OCI-LY3 (cell line): ENCODE results near the gene LDB3.

Source experiments
- CTCF ChIP-seq: fragments of 200-600, 300-600 bp; sonication (generic); IDR thresholded peaks from 2 replicates; pipeline ENCODE4 v1.5.1; 2014; ENCODE audit warnings: antibody characterized with exemption, low read length, low read depth
- EZH2phosphoT487 ChIP-seq: fragments of 200-600 bp; shearing (Covaris generic); IDR thresholded peaks from 2 replicates; pipeline ENCODE4 v1.6.1; 2018; ENCODE audit warnings: antibody characterized with exemption, mixed run types, low read depth

GRCh38 chr10:86648704-86649427 lies 19.4 kb upstream of the LDB3 start:
- TF ChIP-seq CTCF (no peak), EZH2phosphoT487 (no peak)
